HAP-1 (cell line): Measurements from ENCODE around the gene AIP.
"Not testable (repeated sequence)": the region's sequence is repeated elsewhere in the genome, so short reads cannot be mapped to it uniquely, and the experiment has no call there.

Experiments
- DNase-seq, 2 experiments: peaks; one replicate each; pipeline ENCODE4 v3.0.0-alpha.2; 2016 to 2020; ENCODE audit warnings: low spot score in 2 of 2
- H3K27me3 ChIP-seq: fragments of 250-450 bp; sonication (Bioruptor Pico); 2 replicates; pipeline ENCODE4 v1.5.1; 2020; ENCODE audit warnings: low read depth, mild to moderate bottlenecking, moderate library complexity
- H3K36me3 ChIP-seq: fragments of 250-450 bp; sonication (Bioruptor Pico); replicated peaks from 2 replicates; pipeline ENCODE4 v1.5.1; 2020; ENCODE audit warnings: mild to moderate bottlenecking
- H3K4me1 ChIP-seq: fragments of 250-450 bp; sonication (Bioruptor Pico); 2 replicates; pipeline ENCODE4 v1.5.1; 2020; ENCODE audit warnings: mild to moderate bottlenecking
- H3K4me3 ChIP-seq: fragments of 250-450 bp; sonication (Bioruptor Pico); 2 replicates; pipeline ENCODE4 v1.5.1; 2020; ENCODE audit warnings: mild to moderate bottlenecking, moderate library complexity
- H3K9me3 ChIP-seq: fragments of 250-450 bp; sonication (Bioruptor Pico); 2 replicates; pipeline ENCODE4 v1.5.1; 2020; ENCODE audit warnings: mild to moderate bottlenecking, moderate library complexity
- in situ Hi-C: fragments of 300-500 bp; cut with MboI; formaldehyde crosslinking; loops from 3 replicates; pipeline ENCODE4 v1.14.3; 2020; ENCODE audit warnings: low sequenced_read_pairs, inconsistent platforms, mixed read lengths

Gene AIP

GRCh38 chr11:67468759-67469507 is 13.9 kb upstream of the AIP start, which contains the start of gene TMEM134:
Gene TMEM134, minus strand, starts transcription at chr11:67469251. Its CDS starts 59 bp downstream, at chr11:67469192.
- no peaks in the 10 kb centered on the region for H3K27me3 ChIP-seq
- peak; percentile 71 to 94 for DNase-seq
- H3K4me3 ChIP-seq = peak within 1 kb of the TSS; percentile 80
- no peaks in the 10 kb centered on the region for H3K36me3 ChIP-seq
- in situ Hi-C loops = no loop called here
- no peaks in the 10 kb centered on the region for H3K9me3 ChIP-seq
- peaks cover 10% of the 10 kb centered on the region for H3K4me1 ChIP-seq

DNA sequence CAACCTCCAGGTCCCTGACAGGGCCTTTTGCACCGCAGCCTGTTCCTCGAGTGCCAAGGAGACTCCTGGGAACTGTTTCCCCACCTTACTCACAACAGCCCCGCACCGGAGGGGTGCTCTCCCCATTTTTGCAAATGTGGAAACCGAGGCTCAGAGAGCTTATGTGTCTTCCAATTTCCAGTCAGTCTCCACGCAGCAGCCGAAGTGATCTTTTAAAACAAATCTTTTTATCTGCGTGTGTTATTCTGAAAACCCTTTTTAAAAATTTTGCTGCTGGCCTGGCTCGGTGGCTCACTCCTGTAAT is 13.4 kb upstream of the AIP start:
- in situ Hi-C loops = no loop called here
- H3K9me3 ChIP-seq = no peaks in the 10 kb centered on the region
- H3K27me3 ChIP-seq = no peaks in the 10 kb centered on the region
- no peaks in the 10 kb centered on the region for H3K36me3 ChIP-seq
- H3K4me3 ChIP-seq = peak overlapping the region; percentile 80
- no peak for DNase-seq
- H3K4me1 ChIP-seq = peaks cover 5% of the 10 kb centered on the region

DNA sequence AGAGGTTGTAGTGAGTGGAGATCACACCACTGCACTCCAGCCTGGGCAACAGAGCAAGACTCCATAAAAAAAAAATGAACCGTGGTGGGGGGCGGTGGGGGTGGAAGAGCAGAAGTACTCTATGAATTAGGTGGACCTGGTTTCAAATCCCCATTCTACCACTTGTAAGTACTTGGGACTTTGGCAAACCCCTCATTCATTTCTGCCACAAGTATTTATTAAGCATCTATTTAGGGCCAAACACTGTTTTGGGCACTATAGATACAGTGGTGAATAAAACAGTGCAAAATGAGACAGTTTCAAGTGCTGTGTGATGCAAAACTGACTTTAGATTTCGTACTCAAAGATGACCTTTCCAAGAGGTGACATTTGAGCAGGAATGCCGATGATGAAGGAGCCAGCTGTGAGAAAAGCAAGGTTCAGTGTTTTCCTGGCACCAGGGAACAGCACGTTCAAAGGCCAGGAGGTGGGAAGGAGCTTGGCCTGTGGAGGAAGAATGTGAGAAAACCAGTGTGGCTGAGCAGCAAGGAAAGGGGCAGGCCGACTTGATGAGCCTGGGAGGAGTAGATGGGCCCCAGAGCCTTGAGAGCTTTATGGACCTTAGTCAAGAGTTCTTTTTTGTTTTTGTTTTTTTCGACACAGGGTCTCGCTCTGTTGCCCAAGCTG is 12.4 kb upstream of the AIP start:
- H3K4me3 ChIP-seq = no peak overlapping the region
- no peaks in the 10 kb centered on the region for H3K27me3 ChIP-seq
- no peaks in the 10 kb centered on the region for H3K9me3 ChIP-seq
- no peaks in the 10 kb centered on the region for H3K36me3 ChIP-seq
- in situ Hi-C loops = no loop called here
- DNase-seq = no peak
- peaks cover 5% of the 10 kb centered on the region for H3K4me1 ChIP-seq

GRCh38 chr11:67472882-67473281 is 9.9 kb upstream of the AIP start:
- peaks cover 5% of the 10 kb centered on the region for H3K4me1 ChIP-seq
- in situ Hi-C loops = no loop called here
- no peaks in the 10 kb centered on the region for H3K27me3 ChIP-seq
- no peak for DNase-seq
- no peaks in the 10 kb centered on the region; the same call in 1 of the 2 replicates for H3K9me3 ChIP-seq
- H3K36me3 ChIP-seq = no peaks in the 10 kb centered on the region
- H3K4me3 ChIP-seq = no peak overlapping the region

DNA sequence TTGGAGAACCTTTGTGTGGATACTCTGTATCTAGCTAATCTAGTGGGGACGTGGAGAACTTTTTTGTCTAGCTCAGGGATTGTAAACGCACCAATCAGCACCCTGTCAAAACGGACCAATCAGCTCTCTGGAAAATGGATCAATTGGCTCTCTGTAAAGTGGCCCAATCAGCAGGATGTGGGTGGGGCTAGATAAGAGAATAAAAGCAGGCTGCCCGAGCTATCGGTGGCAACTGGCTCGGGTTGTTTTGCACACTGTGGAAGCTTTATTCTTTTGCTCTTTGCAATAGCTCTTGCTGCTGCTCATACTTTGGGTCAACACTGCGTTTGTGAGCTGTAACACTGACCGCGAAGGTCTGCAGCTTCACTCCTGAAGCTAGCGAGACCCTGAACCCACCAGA is 6.1 kb upstream of the AIP start:
- H3K9me3 ChIP-seq, H3K27me3 ChIP-seq, in situ Hi-C loops, H3K4me1 ChIP-seq, H3K36me3 ChIP-seq, H3K4me3 ChIP-seq, DNase-seq: not testable (repeated sequence)

- H3K9me3 ChIP-seq, H3K36me3 ChIP-seq, DNase-seq, H3K27me3 ChIP-seq, H3K4me1 ChIP-seq, H3K4me3 ChIP-seq, in situ Hi-C loops: not testable (repeated sequence)
Observed at GRCh38 chr11:67477344-67478050, 5.3 kb upstream of the AIP start.

GRCh38 chr11:67482275-67482826 is 475 bp upstream of the AIP start:
- peak overlapping the region; percentile 39 for H3K4me3 ChIP-seq
- in situ Hi-C loops = no loop called here

GRCh38 chr11:67483831-67484665 is 1.2 kb downstream of the AIP start:
- Histone ChIP-seq H3K4me1 (peaks cover 15% of the 10 kb centered on the region), H3K36me3 (no peaks in the 10 kb centered on the region; the same call in none of the 2 replicates), H3K27me3 (no peaks in the 10 kb centered on the region), H3K9me3 (no peaks in the 10 kb centered on the region), H3K4me3 (0 out of 2 replicates have a peak overlapping the region, but pooled peaks have one; percentile 39)
- DNase-seq = no peak
- in situ Hi-C loops = no loop called here

More at GRCh38 chr11:67482275-67482826, 475 bp upstream of the AIP start:
- Histone ChIP-seq H3K36me3 (no peaks in the 10 kb centered on the region; the same call in 1 of the 2 replicates), H3K27me3 (no peaks in the 10 kb centered on the region), H3K9me3 (no peaks in the 10 kb centered on the region), H3K4me1 (peaks cover 15% of the 10 kb centered on the region)
- DNase-seq = no peak

DNA sequence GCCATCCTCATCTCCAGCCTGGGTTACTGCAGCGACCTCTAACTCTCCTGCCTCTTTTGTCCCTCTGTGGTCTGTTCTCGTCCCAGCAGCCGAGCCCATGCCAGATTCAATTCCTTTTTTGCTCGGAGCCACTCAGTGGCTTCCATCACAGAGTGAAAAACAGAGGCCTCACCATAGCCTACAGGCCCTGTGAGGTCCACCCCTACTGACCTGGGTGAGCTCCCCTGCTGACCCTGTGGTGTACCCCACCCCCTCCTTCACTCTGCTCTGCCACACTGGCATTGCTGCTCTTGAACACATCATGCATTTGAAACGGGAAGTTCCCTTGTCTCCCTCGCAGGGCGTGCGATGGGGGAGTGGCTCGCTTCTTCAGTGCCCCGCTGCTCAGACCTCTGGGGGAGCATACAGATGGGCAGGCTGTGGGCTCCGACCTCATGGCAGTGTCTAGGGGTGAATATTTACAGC is 2.1 kb downstream of the AIP start:
- in situ Hi-C loops = no loop called here
- no peak for DNase-seq
- Histone ChIP-seq H3K36me3 (peaks cover 3% of the 10 kb centered on the region), H3K27me3 (no peaks in the 10 kb centered on the region), H3K9me3 (no peaks in the 10 kb centered on the region), H3K4me1 (peaks cover 15% of the 10 kb centered on the region), H3K4me3 (no peak overlapping the region)

DNA sequence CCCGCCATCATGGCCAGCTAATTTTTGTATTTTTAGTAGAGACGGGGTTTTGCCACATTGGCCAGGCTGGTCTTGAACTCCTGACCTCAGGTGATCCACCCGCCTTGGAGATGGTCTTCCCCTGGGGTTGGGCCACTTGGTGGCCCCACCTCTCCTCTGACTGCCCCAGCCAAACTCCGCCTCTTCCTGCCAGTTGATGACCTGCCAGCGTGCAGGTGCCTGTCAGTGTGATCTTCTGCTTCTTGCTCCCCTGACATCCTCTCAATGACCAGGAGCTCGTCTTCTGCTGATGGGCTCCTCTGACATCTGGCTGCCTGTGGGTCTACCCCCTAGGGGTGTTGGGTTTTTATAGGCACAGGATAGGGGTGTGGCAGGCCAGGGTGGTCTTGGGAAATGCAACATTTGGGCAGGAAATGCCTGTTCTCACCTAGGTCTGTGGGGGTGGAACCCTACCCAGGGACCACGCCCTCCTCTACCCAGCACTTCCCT is 3.1 kb downstream of the AIP start:
- in situ Hi-C loops, H3K27me3 ChIP-seq, H3K4me3 ChIP-seq, H3K9me3 ChIP-seq, DNase-seq: not testable (repeated sequence)
- Histone ChIP-seq H3K4me1 (peaks cover 15% of the 10 kb centered on the region), H3K36me3 (peaks cover 12% of the 10 kb centered on the region)

GRCh38 chr11:67486481-67487195 is 3.8 kb downstream of the AIP start:
- in situ Hi-C loops = no loop called here
- DNase-seq = no peak
- no peaks in the 10 kb centered on the region for H3K9me3 ChIP-seq
- peaks cover 15% of the 10 kb centered on the region for H3K4me1 ChIP-seq
- H3K27me3 ChIP-seq = no peaks in the 10 kb centered on the region
- H3K36me3 ChIP-seq = peaks cover 14% of the 10 kb centered on the region
- no peak overlapping the region for H3K4me3 ChIP-seq

DNA sequence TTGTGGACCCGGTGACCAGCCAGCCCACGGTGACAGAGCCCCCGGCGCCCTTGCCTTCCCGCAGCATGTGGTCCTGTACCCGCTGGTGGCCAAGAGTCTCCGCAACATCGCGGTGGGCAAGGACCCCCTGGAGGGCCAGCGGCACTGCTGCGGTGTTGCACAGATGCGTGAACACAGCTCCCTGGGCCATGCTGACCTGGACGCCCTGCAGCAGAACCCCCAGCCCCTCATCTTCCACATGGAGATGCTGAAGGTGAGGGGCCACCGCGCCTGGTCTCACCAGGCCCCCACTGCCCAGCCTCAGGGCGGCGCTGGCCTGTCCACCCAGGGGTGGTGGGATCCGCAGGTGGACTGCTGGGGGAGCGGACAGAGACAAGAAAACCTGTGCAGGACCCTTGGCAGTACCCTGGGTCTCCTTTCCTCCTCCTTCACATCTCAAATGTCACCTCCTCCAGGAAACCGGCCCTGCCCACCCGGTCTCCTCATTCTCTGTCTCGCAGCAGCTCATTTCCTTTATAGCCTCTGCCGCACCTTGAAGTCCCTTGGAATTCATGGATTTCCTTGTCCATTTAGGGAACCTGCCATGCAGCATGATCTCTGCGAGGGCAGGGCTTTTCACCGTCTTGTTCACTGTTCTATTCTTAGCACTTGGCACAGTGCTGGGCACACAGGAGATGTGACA is 6.5 kb downstream of the AIP start:
- Histone ChIP-seq H3K27me3 (no peaks in the 10 kb centered on the region), H3K4me3 (no peak overlapping the region), H3K36me3 (peaks cover 27% of the 10 kb centered on the region), H3K4me1 (0 out of 2 replicates have a peak, but pooled peaks cover 1% of the 10 kb centered on the region), H3K9me3 (no peaks in the 10 kb centered on the region)
- in situ Hi-C loops = no loop called here
- no peak for DNase-seq
